Activated CD4-positive, CD25-positive, alpha-beta regulatory T cell treated with anti-CD3 and anti-CD28 coated beads, Interleukin-2, amount 50 U/mL, for 24 hours (primary cell): Measurements from ENCODE around the gene SMIM41.
A peak's percentile ranks its signal among the peaks of the same experiment; 100 is the strongest.
"Not testable (repeated sequence)": the region's sequence is repeated elsewhere in the genome, so short reads cannot be mapped to it uniquely, and the experiment has no call there.

Experiments
- ATAC-seq, 2 donors: fragments of 150-1000 bp; cut with Tn5 transposase; one replicate each; pipeline ENCODE4 v1.10.0; 2021; ENCODE audit warnings: mild to moderate bottlenecking in 1 of 2, moderate library complexity in 1 of 2

The SMIM41 gene

DNA sequence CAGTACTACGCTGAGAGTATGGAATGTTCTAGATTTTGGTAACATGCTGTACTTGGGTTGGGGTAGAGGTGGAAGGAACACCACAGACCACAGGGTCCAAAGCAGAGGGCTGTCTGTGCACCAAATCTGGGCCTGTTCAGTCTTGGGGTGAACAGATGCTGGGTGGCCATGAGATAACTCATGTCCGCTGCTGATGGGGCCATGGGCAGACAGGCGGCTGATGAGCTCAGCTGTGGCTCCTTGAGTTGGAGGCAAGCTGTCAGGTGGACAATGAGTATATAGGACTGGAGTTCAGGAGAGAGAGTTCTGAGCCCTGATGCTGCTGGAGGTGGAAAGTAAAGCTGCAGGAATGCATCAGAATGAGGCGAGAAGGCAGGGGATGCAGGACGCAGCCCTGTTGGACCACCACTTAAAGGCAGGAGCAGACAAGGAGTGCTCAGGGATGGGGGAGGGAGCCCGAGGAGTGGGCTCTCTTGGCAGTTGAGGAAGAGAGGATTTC lies 6.2 kb downstream of the SMIM41 start:
- no peak for ATAC-seq

DNA sequence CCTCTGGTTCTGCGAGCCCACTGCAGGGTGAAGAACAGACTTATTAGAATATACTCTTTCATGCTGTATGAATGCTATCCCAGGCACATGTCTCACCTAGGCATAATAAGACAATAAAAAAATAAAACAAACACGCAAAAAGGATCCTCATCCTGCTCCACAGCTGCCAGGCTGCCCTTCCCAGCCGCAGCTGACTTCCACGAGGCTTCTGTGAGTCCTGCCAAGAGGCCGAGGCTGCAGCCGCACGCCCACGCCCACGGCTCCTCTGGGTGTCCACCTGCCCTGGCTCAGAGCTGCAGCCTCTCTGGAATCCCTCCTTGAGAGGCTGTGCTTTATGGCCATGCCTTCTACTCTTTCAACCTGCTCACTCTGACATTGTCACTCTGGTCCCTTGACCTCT lies 6.9 kb downstream of the SMIM41 start:
- ATAC-seq, result no peak

DNA sequence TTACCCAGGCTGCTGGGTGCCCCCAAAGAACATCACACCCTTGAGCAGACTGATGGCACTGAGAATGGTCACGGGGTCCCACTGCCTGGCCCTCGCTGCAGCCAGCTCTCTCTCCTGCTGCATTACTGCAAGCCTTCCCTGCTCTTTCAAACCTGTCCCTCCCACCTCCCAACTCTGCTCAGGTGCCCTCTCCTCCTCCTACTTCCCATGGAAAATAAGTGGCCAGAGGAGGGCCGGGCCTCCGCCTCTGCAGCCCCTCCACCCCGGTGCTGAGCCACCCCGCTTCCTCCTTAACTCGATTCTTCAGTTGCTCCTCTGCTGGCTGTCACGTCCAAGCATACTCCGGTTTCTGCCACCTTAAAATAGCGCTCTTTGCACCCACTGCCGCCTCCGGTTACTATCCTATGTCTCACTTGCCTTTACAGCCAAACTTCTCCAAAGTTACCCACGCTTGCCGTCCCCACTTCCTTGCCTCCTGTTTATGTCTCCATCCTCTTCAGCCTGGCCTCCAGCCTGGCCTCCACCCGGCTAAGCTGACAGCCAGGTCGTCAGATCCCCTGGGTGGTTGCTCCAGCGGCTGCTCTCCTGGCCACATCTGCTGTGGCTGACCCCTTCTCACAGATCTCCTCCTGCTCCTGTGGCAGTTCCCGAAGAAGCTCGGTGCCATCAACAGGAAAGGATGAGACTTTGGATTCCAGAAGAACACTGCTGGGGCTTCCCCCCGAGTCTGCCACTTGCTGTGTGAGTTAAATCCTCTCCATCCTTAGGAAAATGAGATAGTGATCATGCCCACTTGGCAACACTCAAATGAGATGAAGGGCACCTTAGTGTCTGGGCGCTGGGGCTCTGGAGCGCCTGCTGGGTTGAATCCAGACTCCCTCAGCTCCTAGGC lies 7.7 kb downstream of the SMIM41 start:
- ATAC-seq, result no peak

DNA sequence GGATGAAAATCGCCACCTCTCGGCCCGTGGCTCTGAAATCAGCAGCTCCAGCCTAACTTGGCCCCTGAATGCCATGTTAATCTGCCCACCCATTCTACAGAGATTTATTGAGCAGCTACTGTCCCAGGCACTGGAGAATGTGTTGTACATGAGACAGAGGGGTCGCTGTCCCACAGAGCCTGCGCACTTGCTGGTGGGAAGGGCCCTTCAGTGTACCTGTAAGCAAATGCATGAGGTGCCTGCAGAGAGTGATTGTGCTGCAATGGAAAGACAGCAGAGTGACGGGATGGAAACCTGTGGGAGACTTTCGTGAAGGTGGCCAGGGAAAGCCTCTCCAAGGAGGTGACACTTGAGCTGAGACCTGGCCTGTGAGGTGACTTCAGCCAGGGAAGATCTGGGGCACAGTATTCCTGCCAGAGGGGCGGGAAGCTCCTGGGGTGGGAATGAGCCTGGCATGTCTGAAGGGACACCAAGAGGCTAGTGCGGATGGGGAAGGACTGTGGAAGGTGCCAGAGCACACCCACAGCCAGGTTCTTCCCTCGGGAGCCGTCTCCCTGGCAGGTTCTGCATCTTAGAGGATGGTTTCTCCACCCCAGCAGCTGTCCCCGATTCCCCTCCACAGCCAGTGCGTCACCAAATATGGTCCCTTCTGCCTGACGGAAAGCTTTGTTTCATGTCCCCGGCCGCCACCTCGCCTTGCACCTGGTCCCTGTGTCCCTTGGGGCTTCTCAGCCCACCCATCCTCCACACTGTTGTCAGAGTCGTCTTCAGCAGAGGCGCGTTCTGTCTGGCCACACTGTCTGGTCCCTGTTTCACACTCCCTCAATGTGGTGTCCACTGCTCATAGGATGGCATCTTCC lies 8.7 kb downstream of the SMIM41 start:
- no peak for ATAC-seq

DNA sequence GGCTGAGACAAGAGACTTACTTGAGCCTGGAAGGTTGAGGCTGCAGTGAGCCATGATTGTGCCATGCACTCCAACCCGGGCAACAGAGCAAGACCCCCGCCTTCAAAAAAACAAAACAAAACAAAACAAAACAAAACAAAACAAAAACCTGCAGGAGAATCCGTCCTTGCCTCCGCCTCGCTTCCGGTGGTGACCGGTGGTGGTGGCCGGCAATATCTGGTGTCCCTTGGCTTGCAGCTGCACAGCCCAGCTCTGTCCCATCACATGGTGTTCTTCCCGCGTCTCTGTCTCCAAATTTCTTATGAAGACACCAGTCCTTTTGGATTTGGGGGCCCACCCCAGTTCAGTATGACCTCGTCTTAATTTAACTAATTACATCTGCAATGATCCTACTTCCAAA lies 10.0 kb downstream of the SMIM41 start:
- ATAC-seq, result no peak

DNA sequence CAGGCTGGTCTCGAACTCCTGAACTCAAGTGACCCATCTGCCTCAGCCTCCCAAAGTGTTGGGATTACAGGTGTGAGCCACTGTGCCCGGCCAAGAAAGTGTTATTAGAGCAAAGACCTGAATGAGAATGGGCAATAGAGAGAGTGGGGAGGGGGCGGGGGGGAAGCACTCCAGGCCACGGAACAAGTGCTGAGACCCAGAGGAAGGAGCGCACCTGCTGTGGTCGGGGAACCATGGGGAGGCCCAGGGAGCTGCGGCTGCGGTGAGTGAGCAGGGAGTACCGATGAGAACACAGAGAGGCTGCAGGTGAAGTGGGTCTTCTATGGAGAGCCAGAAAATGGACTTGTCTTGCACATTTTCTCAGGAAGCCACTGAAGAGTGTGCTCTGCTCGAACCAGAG lies 10.8 kb downstream of the SMIM41 start:
- ATAC-seq, result no peak

DNA sequence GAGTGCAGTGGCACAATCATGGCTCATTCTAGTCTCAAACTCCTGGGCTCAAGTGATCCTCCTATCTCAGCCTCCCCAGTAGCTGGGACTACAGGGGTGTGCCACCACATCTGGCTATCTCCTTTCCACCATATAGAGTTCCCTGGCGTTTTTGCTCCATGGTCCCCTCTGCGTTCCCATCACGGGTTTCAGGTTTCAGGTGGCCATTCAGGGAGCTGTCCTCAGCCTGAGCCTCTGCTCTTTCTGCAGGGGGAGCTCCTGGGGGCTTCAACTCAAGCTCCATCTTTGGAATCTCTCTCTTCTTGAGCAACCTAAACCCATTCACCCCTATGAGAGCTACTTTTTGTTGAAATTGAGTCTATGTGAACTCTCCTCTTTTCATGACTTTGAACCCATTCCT lies 11.6 kb downstream of the SMIM41 start:
- ATAC-seq, result no peak

DNA sequence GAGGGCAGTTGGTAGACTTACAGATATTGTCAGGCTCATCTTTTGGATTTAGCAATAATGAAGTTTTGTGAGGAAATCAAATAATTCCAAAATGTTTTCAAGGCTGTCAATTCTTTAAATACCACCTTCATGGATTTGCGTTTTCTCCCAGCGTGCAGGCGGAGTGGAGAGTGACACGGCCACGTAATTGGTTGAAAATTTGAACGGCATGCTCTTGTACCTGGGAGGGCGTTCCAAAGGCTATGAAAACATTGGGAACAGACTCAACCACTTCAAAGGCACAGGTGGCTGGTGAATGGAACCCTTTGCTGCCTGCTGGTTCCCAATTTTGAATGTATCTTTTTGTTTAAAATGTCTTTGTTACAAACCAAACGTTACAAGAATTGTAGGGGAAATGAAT lies 12.4 kb downstream of the SMIM41 start:
- ATAC-seq, result no peak

DNA sequence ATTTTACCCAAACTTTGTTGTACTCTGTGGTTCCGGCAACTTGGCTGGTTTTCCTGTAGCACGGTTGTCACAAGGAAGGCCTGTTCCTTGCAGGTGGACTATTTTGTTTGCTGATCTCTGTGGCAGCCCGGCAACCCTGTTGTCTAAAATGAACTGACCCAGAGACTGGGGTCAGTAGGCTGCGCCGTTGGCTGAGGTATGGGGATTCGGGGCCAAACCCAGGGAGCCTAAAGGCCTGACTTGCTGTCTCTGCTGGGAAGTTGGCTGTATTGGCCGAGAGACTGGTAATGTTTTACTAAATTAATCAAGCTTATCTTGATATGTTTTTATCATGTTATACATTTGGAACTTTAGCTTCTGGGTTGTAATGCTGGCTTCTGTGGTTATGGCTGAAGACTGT lies 13.8 kb downstream of the SMIM41 start:
- no peak for ATAC-seq

DNA sequence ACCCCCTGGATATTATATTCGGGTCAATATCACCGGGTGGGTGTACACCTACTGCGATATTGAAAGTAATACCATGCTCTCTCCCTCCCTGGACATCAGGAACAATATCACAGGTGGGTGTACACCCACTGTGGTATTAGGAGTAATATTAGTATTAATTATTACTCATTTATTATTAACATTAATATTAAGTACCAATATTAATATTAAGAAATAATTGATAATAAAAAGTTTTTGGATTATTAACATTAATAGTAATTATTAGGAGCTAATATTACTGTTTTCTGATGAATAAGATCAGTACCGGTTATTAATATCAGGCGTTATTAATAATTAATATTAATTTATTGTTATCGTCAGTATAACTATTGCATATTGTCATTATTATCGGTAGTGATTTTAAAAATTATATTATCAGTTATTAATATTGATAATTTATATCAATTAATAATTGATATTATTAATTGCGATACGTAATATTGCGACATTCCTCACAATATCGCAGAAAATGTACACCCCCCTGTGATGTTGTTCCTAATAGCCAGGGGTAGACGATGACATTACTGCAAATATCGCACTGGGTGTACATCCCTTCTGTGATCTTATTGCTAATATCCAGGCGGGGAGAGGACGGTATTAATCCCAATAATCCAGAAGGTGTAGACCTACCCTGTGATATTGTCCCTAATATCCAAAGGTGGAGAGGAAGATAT lies 17.0 kb downstream of the SMIM41 start:
- no peak for ATAC-seq

DNA sequence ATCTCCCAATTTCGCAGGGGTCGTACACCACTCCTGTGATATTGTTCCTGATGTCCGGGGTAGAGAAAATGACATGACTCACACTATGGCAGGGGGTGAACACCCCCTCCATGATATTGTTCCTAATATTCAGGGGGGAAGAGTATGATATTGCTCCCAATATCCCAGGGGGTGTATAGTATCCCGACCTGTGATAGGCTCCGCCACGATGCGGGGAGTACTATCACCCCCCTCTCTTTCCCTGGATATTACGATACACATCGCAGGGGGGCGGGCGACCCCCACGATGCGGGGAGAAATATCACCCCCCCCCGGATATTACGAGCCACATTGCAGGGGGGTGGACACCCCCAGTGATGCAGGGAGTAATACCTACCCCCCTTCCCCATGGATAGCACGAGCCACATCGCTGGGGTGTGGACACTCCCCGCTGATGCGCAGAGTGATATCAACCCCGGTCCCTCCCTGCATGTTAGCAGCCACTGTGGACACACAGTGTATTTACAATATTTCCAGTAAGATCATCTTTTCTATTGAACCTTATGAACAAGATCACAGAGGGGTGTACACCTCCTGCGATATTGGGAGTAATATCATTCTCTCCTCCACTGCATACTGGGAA lies 17.7 kb downstream of the SMIM41 start:
- no peak for ATAC-seq

DNA sequence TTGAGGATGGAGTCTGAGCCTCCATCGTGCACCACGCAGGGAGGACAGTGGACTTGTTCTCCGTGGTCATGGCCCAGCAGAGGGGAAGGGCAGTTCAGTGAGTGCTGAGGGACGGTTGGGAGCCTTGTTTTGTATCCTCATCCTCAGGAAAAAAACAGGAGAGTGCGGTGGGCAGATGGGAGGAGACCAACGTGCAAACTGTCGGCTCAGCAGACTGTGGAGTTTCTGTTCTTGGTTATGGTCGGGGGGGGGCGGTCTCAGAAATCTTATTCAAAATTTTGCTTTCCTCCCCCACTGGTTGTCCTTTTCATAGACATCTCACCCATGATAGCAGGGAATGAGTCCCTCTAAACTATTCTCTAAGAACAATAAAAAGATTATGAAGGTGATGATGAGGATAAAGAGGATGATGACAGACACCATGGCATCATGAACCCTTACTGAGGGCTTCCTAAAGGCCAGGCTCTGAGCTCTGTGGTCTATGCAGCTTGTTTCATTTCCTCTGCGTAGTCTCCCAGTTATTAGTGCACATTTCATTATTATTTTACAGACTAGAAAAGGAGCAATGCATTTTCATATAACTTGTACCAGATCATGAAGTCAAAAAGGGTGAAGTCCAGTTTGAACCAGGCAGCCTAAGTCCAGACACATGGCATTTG lies 25.1 kb downstream of the SMIM41 start:
- ATAC-seq, result not testable (repeated sequence)

DNA sequence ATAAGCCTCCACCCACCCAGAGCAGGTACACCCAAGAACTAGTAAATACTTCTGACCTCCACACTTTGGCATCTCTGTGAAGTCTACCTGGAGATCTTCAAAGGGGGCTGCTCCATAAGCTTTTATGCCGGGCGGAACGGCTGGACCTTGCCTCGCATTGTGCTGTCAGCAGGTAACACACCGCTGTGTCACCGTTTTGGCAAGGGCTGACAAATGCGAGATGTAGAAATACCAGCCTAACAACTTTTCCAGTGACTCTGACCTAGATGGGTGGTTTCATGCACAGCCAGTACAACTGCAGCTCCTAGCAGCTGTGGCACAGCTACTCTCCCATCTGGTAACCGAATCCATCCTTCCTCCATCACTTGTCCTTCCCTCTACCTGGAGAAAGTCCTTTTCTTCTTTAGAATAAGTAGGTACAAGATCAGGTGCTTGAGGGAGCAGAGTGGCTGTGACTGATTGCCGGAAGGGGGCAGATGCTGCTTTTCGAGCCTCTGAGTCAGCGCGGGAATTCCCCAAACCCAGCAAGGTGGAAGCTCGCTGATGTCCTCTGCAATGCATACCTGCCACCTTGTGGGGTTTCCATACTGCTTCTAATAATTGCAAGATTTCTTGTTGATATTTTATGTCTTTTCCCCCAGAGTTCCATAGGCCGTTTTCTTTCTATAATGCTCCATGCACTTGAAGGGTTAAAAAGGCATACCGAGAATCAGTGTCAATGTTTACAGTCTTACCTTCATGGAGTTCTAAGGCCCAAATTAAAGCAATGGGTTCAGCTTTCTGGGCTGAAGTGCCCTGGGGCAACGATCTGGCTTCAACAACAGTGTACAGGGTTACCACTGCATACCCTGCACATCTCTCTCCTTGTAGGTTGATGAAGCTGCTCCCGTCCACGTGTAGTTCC lies 37.0 kb downstream of the SMIM41 start:
- not testable (repeated sequence) for ATAC-seq

DNA sequence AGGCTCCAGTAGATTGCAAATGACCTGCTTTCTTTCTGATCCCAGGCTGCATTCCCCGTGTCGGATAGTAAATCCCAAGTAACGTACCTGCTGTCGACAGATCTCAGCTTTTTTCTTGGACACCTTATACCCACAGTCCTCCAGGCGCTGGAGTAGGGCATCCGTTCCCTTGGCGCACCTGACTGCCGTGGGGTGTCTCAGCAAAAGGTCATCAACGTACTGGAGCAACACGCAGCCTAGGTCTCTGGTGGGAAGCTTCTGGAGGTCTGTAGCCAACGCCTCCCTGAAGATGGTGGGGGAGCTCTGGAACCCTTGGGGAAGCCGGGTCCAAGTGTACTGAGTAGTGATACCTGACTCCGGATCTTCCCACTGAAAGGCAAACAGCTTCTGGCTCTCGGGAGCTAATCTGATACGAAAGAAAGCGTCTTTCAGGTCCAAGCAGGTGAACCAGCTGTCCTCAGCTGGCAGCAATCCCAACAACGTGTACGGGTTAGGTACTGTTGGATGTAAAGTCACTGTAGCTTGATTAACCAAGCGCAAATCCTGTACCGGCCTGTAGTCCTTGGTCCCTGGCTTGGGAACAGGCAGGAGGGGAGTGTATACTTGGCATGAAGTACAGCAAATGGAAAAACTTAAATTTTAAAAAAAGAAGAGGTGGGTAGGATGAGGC lies 38.4 kb downstream of the SMIM41 start:
- not testable (repeated sequence) for ATAC-seq

DNA sequence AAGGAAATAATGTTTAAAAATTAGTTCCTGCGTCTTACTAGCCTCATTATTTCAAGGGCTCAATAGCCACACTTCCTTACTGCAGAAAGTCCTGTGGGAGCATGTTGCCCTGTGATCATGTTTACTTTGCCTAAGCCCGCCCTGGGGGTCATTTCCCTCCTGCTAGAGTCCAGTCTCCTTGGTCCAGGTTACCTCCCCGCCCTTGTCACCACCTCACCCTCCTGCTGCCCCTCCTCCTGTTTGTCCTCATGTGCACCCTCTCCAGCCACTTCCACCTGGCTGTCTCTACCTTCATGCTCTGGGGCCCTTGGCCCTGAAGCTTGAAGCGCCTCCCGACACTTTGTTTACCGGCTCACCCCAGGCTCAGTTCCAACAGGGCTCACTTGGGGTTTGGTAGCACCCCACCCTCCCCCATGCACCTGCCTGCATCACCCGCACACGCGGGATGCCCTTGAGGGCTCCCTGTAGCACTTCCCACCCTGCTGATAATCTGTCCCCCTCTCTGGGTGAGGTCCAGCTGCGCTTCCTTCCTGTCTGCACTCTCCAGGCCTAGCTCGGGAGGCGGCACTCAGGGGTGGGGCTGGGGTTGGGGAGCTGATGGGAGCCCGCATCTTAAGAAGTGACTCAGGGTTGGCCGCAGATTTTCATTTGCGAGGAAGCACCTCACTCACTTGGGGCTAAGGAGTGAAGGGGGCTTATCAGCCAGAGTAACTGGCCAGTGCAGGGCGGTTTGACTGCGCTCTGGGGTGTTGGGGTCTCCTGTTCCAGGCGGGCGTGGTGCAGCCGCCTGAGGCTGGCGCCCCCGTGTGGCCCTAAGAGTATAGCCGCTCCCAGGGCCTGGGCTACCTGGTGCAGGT lies 40.1 kb downstream of the SMIM41 start:
- ATAC-seq, result peak; percentile 28 to 52

DNA sequence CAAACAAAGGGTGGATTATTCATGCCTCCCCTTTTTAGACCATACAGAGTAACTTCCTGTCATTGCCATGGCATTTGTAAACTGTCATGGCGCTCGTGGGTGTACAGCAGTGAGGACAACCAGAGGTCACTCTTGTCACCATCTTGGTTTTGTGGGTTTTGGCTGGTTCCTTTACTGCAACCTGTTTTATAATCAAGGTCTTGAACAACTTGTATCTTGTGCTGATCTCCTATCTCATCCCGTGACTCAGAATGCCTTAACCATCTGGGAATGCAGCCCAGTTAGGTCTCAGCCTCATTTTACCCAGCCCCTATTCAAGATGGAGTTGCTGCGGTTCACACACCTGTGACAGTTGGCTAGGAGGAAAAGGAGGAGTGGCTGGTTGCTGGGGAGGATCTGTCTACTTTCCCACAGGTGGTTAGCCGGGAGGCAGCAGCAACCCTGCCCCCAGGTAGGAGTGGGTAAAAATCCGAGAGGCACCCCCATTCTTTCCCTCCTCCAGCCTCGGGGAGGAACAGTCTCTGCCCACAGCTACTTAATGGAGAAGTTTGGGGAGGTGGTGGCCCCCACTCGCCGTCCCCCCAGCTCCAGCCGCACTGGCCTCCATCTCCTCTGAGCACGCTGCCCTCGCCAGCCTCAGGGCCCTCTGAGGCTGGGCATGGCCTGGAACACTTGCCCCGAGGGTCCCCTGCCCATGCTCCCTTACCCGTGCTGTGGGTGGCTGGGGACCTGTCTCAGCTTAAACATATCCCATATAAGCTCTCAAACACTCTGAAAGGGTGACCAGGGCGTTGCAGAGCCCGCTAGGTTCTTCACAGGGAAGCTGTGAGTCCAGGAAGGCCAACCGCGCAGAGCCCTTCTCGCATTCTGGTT lies 41.7 kb downstream of the SMIM41 start:
- no peak for ATAC-seq

DNA sequence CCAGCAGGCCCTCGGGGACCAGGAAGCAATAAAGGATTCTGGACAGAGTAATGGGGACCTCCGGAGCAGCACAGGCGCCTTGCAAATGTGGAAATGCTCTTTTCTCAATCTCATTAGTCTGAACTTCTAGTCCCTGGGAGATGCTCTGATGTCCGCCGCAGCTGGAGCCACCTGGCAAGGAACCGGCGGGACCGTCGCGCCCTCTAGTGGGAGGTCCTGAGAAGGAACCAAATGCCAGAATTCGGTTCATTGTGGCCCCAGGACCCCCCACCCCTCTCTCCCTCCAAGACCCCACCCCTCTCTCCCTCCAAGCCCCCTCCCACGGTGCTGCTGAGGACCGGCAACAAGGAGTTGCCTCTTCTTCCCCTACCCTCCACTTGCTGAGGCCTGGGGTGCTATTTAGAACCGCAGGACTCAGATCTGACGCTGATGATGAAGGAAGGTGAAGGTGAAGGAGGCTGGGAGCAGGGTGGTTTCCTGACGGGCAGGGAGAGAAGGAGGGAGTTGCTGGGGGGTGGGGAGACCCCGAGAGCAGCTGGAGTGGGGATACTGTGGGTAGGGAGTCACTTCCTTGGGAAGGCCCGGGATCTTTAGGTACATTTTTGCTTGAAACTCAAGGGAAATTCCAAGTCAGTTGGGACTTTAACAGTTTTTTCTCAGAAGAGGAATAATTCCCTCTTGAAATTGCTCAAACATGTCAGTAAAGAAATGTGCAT lies 42.5 kb downstream of the SMIM41 start:
- ATAC-seq, result no peak

DNA sequence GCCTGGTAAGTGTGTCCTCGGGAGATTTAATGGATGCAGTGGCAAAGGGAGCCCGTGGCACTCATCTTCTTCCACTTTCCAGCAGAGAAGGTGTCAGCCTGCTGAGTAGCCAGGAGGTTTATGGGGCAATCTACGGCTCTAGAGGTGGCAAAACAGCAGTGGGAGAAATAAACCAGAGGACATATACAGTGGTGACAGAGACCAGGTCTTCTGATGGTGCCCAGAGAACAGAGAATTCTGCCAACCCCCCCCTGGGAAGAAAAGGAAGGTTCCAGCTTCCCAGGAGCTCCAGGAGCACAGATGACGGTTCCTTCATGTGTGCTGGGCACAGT lies 43.0 kb downstream of the SMIM41 start:
- no peak for ATAC-seq
